Parathyroid adenoma (tissue), 2 donors: ENCODE measurements around the gene CHRNA10.

Source experiments
- H2AFZ ChIP-seq: fragments of 300-600 bp; sonication (generic); one replicate; pipeline ENCODE4 v1.7.0; 2017; ENCODE audit warnings: antibody characterized with exemption, mild to moderate bottlenecking
- H3K27ac ChIP-seq: fragments of 300-600 bp; sonication (generic); one replicate; pipeline ENCODE4 v1.7.0; 2017
- H3K27me3 ChIP-seq: fragments of 300-600 bp; sonication (generic); one replicate; pipeline ENCODE4 v1.7.0; 2017; ENCODE audit warnings: low read length; ENCODE audit not compliant: control insufficient read depth, insufficient read depth
- H3K36me3 ChIP-seq: fragments of 300-600 bp; sonication (generic); one replicate; pipeline ENCODE4 v1.7.0; 2017; ENCODE audit warnings: low read length; ENCODE audit not compliant: control insufficient read depth, insufficient read depth
- H3K4me1 ChIP-seq: fragments of 300-600 bp; sonication (generic); one replicate; pipeline ENCODE4 v1.7.0; 2017; ENCODE audit warnings: control low read depth
- H3K4me2 ChIP-seq: fragments of 300-600 bp; sonication (generic); one replicate; pipeline ENCODE4 v1.7.0; 2017; ENCODE audit warnings: low read length
- H3K4me3 ChIP-seq: fragments of 300-600 bp; sonication (generic); one replicate; pipeline ENCODE4 v1.7.0; 2017; ENCODE audit warnings: low read depth, low read length
- H3K79me2 ChIP-seq: fragments of 300-600 bp; sonication (generic); one replicate; pipeline ENCODE4 v1.7.0; 2017; ENCODE audit warnings: control low read depth
- H3K9ac ChIP-seq: fragments of 300-600 bp; sonication (generic); one replicate; pipeline ENCODE4 v1.7.0; 2017; ENCODE audit warnings: mild to moderate bottlenecking
- H3K9me3 ChIP-seq: fragments of 300-600 bp; sonication (generic); one replicate; pipeline ENCODE4 v1.7.0; 2017; ENCODE audit warnings: low read length; ENCODE audit not compliant: control insufficient read depth
- TF ChIP-seq, protein P1 (sequence below): fragments of 300-600 bp; sonication (generic); IDR thresholded peaks from one replicate; pipeline ENCODE4 v1.7.0; 2017; ENCODE audit warnings: antibody characterized with exemption, mild to moderate bottlenecking
- donor health status: primary hyperparathyroidism.

The CHRNA10 gene

DNA sequence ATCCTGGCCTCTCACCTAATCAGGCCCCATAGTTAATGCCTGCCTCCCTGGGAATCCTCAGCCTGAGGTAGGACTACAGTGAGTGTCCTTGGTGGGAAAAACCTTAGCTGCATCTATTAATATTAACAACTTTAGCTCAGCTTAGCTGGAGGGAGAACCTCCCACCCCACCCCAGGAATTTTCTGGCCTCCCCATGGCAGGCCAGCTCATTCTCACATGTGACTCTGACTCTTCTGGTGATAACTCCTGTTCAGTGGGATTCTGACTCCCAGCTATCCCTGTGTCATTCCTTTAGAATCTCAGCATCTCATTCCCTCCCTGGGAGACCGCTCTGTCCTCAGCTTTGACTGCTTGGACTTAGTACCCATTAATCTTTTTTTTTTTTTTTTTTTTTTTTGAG is 43.9 kb downstream of the CHRNA10 start:
- no peak overlapping the region for H2AFZ ChIP-seq
- H3K27ac ChIP-seq: no peak overlapping the region
- TF ChIP-seq, protein P1, sequence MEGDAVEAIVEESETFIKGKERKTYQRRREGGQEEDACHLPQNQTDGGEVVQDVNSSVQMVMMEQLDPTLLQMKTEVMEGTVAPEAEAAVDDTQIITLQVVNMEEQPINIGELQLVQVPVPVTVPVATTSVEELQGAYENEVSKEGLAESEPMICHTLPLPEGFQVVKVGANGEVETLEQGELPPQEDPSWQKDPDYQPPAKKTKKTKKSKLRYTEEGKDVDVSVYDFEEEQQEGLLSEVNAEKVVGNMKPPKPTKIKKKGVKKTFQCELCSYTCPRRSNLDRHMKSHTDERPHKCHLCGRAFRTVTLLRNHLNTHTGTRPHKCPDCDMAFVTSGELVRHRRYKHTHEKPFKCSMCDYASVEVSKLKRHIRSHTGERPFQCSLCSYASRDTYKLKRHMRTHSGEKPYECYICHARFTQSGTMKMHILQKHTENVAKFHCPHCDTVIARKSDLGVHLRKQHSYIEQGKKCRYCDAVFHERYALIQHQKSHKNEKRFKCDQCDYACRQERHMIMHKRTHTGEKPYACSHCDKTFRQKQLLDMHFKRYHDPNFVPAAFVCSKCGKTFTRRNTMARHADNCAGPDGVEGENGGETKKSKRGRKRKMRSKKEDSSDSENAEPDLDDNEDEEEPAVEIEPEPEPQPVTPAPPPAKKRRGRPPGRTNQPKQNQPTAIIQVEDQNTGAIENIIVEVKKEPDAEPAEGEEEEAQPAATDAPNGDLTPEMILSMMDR: no peak
- no peaks in the 10 kb centered on the region for H3K27me3 ChIP-seq
- no peaks in the 10 kb centered on the region for H3K9me3 ChIP-seq
- H3K9ac ChIP-seq: no peak overlapping the region
- H3K4me1 ChIP-seq: no peaks in the 10 kb centered on the region
- H3K36me3 ChIP-seq: no peaks in the 10 kb centered on the region
- H3K79me2 ChIP-seq: no peaks in the 10 kb centered on the region
- no peak overlapping the region for H3K4me2 ChIP-seq
- H3K4me3 ChIP-seq: no peak overlapping the region

DNA sequence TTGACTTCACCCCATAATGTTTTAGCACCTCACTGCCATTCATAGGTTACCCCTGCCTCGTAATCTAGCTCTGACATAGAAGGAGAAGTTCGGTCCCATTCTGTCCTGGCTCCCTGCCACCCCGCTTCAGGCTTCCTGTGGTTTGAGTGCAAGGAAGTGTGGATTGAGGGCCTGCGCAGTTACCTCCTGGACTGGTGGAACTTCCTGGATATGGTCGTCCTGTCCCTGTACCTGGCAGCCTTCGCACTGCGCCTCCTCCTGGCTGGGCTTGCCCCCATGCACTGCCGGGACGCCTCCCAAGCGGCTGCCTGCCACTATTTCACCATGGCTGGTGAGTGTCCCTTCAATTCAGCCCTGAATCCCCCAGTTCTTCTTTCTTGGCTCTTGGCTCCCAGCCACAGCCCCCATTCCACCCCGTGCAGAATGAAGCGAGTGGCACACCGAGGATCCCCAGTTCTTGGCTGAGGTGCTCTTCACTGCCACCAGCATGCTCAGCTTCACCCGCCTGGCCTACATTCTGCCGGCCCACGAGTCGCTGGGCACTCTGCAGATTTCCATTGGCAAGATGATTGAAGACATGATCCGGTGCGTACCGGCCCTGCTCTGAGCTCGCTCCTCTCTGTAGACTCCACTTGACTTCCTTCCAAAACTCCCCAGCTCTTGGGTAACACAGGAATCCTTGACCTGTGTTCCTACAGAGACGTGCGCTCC is 44.8 kb downstream of the CHRNA10 start:
- no peak overlapping the region for H3K27ac ChIP-seq
- TF ChIP-seq, protein P1: no peak
- no peak overlapping the region for H2AFZ ChIP-seq
- no peaks in the 10 kb centered on the region for H3K36me3 ChIP-seq
- no peaks in the 10 kb centered on the region for H3K4me1 ChIP-seq
- H3K79me2 ChIP-seq: no peaks in the 10 kb centered on the region
- no peak overlapping the region for H3K9ac ChIP-seq
- H3K4me2 ChIP-seq: no peak overlapping the region
- H3K4me3 ChIP-seq: no peak overlapping the region
- H3K27me3 ChIP-seq: no peaks in the 10 kb centered on the region
- no peaks in the 10 kb centered on the region for H3K9me3 ChIP-seq

DNA sequence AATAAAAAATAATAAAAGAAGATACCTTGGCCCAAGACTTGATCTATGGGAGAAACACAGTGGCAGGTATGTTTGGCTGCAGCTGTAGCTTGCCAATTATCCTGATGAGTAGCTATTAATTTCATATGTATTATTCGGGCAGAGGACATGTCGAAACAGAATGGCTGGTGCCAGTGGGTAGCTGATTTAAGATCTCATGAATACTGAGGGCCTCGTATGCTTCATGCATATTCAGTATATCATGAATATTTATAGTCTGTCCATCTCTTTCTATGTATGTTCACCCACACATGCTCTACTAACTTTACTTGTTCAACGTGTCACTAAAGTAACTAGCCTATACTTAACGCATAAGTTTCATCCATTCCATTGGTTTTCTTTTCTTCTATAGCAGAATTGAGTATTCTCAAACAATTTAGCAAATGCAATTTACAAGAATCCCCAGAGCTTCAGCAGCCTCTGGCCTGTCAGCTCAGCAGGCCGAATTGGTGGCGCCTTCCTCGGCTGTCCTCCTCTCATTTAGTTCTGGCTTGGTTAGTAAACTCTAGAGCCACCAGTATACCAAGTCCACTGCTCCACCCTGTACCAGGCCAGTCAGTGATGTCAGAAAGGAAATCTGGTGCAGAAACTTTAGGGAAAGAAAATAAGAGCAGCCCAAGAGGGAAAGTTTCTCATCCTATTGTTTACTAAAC is 47.3 kb downstream of the CHRNA10 start:
- TF ChIP-seq, protein P1: no peak
- Histone ChIP-seq H3K4me1 (no peaks in the 10 kb centered on the region), H3K4me3 (no peak overlapping the region)

DNA sequence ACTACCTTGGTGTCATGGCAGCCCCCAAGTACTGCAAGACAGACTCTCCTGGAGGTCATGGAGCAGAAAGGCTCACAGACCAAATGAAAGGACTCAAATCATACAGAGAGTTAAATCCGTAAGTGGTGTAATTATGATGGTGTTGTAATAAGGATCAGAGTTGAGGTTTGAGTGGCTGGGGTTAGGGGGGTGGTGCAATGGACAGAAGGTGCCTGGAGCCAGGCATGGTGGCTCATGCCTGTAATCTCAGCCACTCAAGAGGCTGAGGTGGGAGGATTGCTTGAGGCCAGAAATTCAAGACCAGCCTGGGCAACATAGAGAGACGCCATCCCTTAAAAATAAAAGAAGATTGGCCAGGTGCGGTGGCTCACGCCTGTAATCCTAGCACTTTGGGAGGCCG is 48.1 kb downstream of the CHRNA10 start:
- H3K27ac ChIP-seq: no peak overlapping the region
- no peak overlapping the region for H3K4me3 ChIP-seq
- no peaks in the 10 kb centered on the region for H3K27me3 ChIP-seq
- H3K79me2 ChIP-seq: no peaks in the 10 kb centered on the region
- H3K4me1 ChIP-seq: no peaks in the 10 kb centered on the region
- TF ChIP-seq, protein P1: no peak
- no peak overlapping the region for H3K9ac ChIP-seq
- H3K9me3 ChIP-seq: no peaks in the 10 kb centered on the region
- no peaks in the 10 kb centered on the region for H3K36me3 ChIP-seq
- H2AFZ ChIP-seq: no peak overlapping the region
- no peak overlapping the region for H3K4me2 ChIP-seq

More for the DNA sequence above, 47.3 kb downstream of the CHRNA10 start:
- Histone ChIP-seq H3K9me3 (no peaks in the 10 kb centered on the region), H3K9ac (no peak overlapping the region), H2AFZ (no peak overlapping the region), H3K4me2 (no peak overlapping the region), H3K36me3 (no peaks in the 10 kb centered on the region), H3K27me3 (no peaks in the 10 kb centered on the region), H3K27ac (no peak overlapping the region), H3K79me2 (no peaks in the 10 kb centered on the region)
